Nephron progenitor cell (in vitro differentiated cells): Measurements from ENCODE around the gene SNAPC2.
"Not testable (repeated sequence)": the region's sequence is repeated elsewhere in the genome, so short reads cannot be mapped to it uniquely, and the experiment has no call there.

Experiments used
- DNase-seq: peaks from one replicate; pipeline ENCODE4 v3.0.0; 2021
- H3K27ac Mint-ChIP-seq: 2 replicates; pipeline ENCODE4 v1.8.0; 2021; ENCODE audit warnings: mild to moderate bottlenecking, moderate library complexity, mixed read lengths
- H3K27me3 Mint-ChIP-seq: 2 replicates; pipeline ENCODE4 v1.8.0; 2021; ENCODE audit warnings: mild to moderate bottlenecking, low read depth, mixed read lengths; ENCODE audit not compliant: poor library complexity
- H3K36me3 Mint-ChIP-seq: 2 replicates; pipeline ENCODE4 v1.8.0; 2021; ENCODE audit warnings: low read depth, mixed read lengths
- H3K4me1 Mint-ChIP-seq: 2 replicates; pipeline ENCODE4 v1.8.0; 2021; ENCODE audit warnings: mixed read lengths
- H3K4me3 Mint-ChIP-seq: 2 replicates; pipeline ENCODE4 v1.8.0; 2021; ENCODE audit warnings: mild to moderate bottlenecking, moderate library complexity, mixed read lengths
- H3K9me3 Mint-ChIP-seq: 2 replicates; pipeline ENCODE4 v1.8.0; 2021; ENCODE audit warnings: mild to moderate bottlenecking, moderate library complexity, mixed read lengths
- CTCF ChIP-seq: fragments of 200-600 bp; sonication (generic); IDR thresholded peaks from 2 replicates; pipeline ENCODE4 v1.5.0; 2021; ENCODE audit warnings: antibody characterized with exemption

SNAPC2 gene

DNA sequence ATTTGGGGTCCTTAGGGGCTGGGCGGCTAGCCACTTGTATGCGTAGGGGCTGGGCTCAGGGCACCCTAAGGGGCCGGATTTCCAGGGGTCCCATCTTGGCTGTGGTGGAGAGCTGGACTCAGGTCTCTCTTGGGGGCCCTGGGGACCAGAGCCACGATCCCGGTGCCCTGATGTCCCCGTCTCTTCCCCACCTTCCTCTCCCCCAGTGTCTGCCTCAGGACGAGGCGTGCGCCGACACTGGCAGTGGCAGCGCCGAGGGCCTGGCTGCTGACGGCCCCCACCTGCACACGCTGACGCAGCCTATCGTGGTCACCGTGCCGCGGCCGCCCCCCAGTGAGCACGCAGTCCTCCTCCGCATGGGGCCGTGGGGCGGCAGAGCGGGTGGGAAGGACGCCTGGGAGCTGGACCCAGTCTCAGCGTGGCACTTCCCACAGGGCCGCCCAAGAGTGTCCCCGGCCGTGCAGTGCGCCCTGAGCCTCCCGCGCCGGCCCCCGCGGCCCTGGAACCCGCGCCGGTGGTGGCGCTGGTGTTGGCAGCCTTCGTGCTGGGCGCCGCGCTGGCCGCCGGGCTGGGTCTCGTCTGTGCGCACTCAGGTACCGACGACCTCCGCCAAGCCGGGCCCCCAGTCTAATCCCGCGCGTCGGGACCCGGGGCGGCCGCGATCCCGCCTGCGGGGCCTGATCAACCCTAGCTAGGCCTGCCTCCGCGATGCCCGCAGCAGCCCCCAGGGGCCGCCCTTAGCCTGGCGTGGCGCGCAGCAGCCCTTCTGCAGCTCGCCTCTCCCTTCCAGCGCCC lies 2.7 kb upstream of the SNAPC2 start:
- Mint-ChIP-seq H3K27ac (no peak overlapping the region), H3K9me3 (no peaks in the 10 kb centered on the region)
- DNase-seq: peak; percentile 82

DNA sequence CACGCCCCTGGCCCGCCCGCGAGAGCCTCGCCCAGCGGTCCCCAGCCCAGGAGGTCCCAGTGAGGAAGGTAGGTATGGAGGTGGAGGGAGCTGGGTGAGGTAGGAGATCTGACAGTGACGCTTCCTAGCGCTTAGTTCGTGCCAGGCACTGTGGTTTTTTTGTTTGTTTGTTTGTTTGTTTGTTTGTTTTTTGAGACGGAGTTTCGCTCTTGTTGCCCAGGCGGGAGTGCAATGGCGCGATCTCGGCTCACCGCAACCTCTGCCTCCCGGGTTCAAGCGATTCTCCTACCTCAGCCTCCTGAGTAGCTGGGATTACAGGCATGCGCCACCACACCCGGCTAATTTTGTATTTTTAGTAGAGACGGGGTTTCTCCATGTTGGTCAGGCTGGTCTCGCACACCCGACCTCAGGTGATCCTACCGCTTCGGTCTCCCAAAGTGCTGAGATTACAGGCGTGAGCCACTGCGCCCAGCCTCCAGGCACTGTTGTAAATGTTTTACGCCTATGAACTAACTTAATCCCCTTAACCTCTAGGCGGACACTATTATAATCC lies 2.0 kb upstream of the SNAPC2 start:
- not testable (repeated sequence) for H3K27ac Mint-ChIP-seq, H3K36me3 Mint-ChIP-seq, DNase-seq, H3K9me3 Mint-ChIP-seq
- Mint-ChIP-seq H3K27me3 (peaks cover 63% of the 10 kb centered on the region), H3K4me1 (peaks cover 40% of the 10 kb centered on the region), H3K4me3 (peak overlapping the region; percentile 61)

More for the DNA sequence above, 2.7 kb upstream of the SNAPC2 start:
- peaks cover 6% of the 10 kb centered on the region for H3K36me3 Mint-ChIP-seq
- peaks cover 42% of the 10 kb centered on the region for H3K4me1 Mint-ChIP-seq
- H3K4me3 Mint-ChIP-seq: peak overlapping the region; percentile 81
- peak; percentile 58 for TF ChIP-seq CTCF
- peaks cover 63% of the 10 kb centered on the region for H3K27me3 Mint-ChIP-seq

GRCh38 chr19:7918615-7919421 lies 1.3 kb upstream of the SNAPC2 start:
- DNase-seq: no peak
- Mint-ChIP-seq H3K36me3 (peaks cover 4% of the 10 kb centered on the region), H3K4me3 (peak overlapping the region; percentile 85), H3K27me3 (peaks cover 60% of the 10 kb centered on the region), H3K4me1 (peaks cover 42% of the 10 kb centered on the region), H3K27ac (no peak overlapping the region), H3K9me3 (no peaks in the 10 kb centered on the region)
- no peak for TF ChIP-seq CTCF

GRCh38 chr19:7920519-7921301 lies 572 bp downstream of the SNAPC2 start:
- peak; percentile 100 for DNase-seq
- TF ChIP-seq CTCF: no peak
- H3K36me3 Mint-ChIP-seq: peaks cover 4% of the 10 kb centered on the region
- no peaks in the 10 kb centered on the region for H3K9me3 Mint-ChIP-seq
- peaks cover 38% of the 10 kb centered on the region for H3K4me1 Mint-ChIP-seq
- peak overlapping the region; percentile 85 for H3K4me3 Mint-ChIP-seq
- peak overlapping the region; percentile 81 for H3K27ac Mint-ChIP-seq
- H3K27me3 Mint-ChIP-seq: peaks cover 41% of the 10 kb centered on the region

DNA sequence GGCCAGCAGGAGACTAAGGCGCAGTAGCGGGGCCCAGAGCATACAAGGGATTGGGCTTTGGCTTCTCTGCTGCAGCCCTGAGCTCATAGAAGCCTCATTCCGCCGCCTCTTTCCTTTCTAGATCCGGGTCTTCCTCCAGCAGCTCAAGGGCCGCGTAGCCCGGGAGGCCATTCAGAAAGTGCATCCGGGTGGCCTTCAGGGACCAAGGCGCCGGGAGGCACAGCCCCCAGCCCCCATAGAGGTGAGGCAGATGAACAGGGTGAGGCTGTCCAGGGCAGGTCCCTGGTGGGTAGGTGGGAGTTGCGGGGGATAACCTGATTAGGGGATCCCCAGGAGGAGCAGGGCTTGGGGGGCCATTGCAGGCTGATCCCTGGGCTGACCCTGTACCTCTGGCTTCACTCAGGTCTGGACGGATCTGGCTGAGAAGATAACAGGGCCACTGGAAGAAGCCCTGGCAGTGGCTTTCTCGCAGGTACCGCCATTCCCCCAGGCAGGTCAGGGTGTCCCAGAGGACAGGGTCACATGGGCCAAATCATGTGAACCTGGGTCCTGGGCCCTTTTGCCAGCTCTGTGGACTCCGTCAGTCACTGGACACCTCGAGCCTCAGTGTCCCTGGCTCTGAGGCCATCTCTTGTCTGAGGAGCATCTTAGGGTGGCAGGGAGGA lies 1.3 kb downstream of the SNAPC2 start:
- peak overlapping the region; percentile 81 for H3K27ac Mint-ChIP-seq
- H3K4me3 Mint-ChIP-seq: peak overlapping the region; percentile 85
- peaks cover 4% of the 10 kb centered on the region for H3K36me3 Mint-ChIP-seq
- no peak for DNase-seq
- no peak for TF ChIP-seq CTCF
- H3K9me3 Mint-ChIP-seq: no peaks in the 10 kb centered on the region
- H3K27me3 Mint-ChIP-seq: peaks cover 34% of the 10 kb centered on the region
- H3K4me1 Mint-ChIP-seq: peaks cover 40% of the 10 kb centered on the region
